Glomerular visceral epithelial cell (primary cell): ENCODE measurements around the gene ARID3B.
A peak's percentile ranks its signal among the peaks of the same experiment; 100 is the strongest.
"Not testable (repeated sequence)": the region's sequence is repeated elsewhere in the genome, so short reads cannot be mapped to it uniquely, and the experiment has no call there.

Experiments used
- DNase-seq: peaks from one replicate; pipeline ENCODE4 v3.0.0-alpha.2; 2016; ENCODE audit errors: extremely low spot score

ARID3B gene

GRCh38 chr15:74620636-74621545 lies 79.9 kb downstream of the ARID3B start:
- DNase-seq: peak; percentile 68

DNA sequence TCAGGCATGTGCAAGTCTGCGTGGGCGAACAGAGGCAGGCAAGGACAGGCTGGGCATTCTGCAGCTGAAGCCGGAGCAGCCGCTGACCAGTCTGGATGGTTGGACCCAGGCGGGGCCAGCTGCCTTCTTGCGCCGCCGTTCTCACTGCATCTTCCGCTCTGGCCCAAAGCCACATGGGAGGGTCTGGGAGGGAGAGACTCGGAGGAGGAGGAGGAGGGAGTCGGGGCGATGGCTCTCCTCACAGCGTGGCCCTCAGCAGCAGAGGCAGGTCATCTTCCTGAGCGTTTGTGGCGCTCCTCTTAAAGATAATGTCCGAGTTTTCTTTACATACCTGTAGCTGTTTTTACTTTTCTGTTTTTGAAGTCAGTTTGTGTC lies 80.5 kb downstream of the ARID3B start:
- no peak for DNase-seq

GRCh38 chr15:74621936-74622335 lies 80.9 kb downstream of the ARID3B start:
- no peak for DNase-seq

DNA sequence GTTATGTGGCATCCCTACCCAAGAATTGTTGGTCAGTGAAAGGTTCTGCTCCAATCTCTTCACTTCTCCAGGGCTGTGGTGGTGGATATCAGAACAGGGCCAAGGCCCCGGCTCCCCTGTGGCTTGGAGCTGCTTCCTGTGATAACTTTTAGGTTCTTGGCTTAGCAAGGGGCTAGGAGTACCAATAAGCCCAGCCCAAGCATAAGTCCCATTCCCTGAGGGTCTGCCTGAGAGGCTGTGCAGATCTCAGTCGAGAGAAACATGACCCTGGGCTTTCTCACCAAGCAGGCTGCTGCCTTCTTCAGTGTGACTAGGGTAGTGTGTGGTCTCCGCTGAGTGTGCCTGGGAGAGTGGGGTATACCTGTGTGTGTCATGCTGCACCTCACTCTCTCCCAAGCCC lies 81.7 kb downstream of the ARID3B start:
- DNase-seq: no peak

DNA sequence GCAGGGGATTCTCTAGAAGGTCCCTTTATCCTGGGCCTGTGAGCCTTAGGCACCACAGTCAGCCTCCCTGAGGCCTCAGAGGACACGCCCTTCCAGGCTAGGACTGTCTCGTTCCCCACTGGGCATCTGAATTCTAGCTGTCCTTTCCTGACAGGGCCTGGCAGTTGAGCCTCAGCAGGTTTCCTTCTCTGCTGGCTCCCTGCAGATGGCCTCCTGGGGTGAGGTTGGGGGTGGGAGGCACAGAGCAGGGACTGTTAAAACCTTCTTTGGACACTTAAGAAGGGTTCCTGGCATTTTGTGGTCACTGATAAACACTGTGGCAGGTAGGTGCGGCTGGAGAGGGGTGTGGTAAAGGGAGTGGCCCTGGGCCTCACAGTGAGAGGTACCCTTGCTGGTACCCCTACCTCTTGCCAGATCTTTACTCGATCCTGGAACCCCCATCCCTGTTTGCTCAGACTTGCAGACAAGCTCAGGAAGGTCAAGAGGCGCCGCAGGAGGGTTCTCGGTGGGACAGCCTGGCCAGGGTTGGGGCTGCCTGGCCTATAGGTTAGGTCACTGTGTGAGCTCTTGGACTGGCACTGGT lies 83.1 kb downstream of the ARID3B start:
- no peak for DNase-seq

DNA sequence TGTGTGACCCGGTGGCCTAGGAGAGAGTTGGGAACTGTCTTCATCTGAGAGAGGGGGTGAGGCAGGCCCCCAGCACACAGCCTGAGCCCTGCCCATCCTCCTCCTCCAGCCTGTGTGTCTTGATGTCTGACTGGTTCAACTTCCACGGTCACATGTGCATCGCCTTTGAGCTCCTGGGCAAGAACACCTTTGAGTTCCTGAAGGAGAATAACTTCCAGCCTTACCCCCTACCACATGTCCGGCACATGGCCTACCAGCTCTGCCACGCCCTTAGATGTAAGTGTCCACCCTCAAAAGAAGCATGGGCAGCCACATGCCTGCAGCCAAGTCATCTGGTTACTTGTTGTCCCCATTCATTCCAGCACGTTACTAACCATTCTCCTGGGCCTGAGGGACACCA lies 84.7 kb downstream of the ARID3B start:
- no peak for DNase-seq

DNA sequence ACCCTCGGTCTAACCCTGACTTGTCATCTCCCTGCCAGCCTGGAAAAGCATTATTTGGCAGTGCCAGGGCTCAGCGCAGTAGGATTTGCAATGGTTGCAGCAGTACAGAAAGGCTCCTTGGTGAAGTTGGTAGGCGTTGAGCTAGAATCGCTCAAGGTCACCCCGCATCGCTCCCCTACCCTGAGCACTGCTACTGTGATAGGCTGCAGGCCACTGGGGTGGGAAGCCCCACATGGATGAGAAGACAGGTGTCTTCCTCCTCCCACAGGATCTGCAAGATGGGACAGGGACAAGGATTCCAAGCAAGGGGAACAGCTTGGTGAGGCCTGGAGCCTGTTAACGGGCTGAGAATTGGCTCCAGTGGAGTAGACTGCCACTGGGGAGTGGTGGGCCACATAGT lies 85.3 kb downstream of the ARID3B start:
- no peak for DNase-seq

DNA sequence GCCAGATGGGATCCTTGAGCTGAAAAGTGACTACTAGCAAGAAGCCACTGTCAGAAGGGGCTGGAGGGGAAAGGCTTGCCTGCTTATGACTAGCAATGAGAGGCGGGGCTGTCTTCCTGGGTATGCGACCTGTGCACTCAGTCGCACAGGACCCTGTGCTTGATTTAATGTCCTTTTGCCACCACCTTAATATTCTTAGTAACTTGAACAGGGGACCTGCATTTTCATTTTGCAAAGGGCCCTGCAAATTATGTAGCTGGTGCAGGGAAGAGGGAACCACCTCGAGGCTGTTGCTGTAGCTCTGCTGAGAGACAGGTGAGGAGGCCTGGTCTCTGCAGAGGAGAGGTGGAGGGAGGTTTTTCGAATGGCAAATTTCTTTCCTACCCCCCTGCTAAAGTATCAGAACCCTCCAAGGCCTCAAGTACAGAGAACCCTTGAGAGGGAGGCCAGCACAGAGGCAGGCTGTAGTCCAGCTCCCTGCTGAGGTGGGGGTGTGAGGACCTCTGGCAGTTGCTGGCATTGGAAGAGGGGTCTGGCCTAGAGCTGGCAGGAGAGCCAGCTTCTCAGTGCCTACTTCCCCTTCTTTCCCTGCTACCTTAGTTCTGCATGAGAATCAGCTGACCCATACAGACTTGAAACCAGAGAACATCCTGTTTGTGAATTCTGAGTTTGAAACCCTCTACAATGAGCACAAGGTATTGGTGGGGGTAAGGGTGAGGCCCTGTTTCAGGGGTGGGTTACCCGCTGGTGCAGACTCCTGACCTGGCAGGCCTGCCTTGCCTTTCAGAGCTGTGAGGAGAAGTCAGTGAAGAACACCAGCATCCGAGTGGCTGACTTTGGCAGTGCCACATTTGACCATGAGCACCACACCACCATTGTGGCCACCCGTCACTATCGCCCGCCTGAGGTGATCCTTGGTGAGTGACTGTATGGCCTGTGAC lies 86.0 kb downstream of the ARID3B start:
- DNase-seq: no peak

- DNase-seq: no peak
These were observed 86.7 kb downstream of the ARID3B start for GRCh38 chr15:74627766-74628165.

DNA sequence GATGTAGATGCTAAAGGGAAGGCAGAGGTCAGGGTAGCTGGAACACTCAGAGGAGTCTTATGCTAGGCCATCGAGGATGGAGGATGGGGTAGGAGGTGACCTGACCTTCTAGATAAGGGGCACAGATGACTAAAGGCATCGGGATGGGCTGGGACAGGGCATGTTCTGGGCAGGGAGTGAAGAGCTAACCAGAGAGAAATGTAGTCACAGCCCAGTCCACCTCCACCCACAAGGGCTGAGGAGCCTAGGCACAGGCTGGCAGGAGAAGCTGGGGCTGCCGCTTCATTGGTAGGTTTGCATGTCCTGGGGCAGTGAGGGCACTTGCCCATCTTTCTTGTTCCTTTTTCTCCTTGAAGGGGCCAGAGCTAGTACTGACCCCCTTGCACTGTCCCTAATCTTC lies 87.2 kb downstream of the ARID3B start:
- DNase-seq: no peak

DNA sequence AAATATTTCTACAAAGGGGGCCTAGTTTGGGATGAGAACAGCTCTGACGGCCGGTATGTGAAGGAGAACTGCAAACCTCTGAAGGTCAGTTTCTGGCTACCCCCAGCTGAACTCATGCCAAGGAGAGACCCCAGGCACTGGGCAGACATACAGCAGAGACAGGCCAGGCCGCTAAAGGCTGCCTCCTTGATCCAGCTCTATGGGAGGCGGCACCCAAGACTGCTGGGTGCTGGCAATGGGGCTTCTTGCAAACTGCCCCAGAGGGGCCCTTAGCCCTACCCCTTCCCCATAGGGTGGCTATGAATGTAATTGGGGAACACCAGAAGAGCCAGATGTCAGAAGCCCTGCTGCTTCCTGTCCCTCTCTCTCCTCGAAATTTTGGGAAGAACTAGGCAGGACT lies 87.9 kb downstream of the ARID3B start:
- no peak for DNase-seq

GRCh38 chr15:74629696-74630095 lies 88.7 kb downstream of the ARID3B start:
- not testable (repeated sequence) for DNase-seq

GRCh38 chr15:74630284-74631086 lies 89.5 kb downstream of the ARID3B start:
- no peak for DNase-seq

- no peak for DNase-seq
These were observed 90.0 kb downstream of the ARID3B start for GRCh38 chr15:74631087-74631385.

GRCh38 chr15:74631408-74631807 lies 90.4 kb downstream of the ARID3B start:
- no peak for DNase-seq

- peak; percentile 58 for DNase-seq
These were observed 91.0 kb downstream of the ARID3B start for GRCh38 chr15:74631935-74632560.

- DNase-seq: no peak
These were observed 91.6 kb downstream of the ARID3B start for GRCh38 chr15:74632601-74633000.

DNA sequence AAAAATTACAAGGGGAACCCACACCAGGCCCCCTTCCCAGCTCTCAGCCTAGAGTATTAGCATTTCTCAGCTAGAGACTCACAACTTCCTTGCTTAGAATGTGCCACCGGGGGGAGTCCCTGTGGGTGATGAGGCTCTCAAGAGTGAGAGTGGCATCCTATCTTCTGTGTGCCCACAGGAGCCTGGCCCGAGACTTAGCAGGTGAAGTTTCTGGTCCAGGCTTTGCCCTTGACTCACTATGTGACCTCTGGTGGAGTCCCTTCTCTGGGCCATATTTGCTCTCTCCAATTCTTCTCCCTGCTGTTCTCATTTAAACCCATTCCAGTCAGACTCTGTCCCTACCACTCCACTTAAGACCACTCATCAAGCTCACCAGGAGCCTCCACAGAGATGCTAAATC lies 92.8 kb downstream of the ARID3B start:
- DNase-seq: no peak

DNA sequence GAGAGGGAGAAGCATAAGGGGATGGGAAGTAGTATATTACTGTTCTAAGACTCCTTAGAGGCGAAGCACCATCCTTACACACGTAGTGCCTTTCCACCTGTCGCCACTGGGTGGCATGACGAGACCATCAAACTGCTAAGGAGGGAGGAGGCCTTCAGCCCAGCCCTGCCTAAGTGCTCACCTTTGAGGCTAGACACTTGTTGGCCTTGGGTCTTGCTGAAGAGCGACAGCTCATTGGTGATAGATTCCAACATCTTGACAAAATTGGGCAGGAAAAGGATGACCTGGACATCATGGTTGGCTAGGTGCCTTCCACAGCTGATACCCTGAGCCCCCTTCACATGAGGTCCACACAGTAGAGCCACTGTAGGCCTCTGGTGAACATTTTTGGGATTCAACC lies 94.2 kb downstream of the ARID3B start:
- DNase-seq: peak; percentile 69

DNA sequence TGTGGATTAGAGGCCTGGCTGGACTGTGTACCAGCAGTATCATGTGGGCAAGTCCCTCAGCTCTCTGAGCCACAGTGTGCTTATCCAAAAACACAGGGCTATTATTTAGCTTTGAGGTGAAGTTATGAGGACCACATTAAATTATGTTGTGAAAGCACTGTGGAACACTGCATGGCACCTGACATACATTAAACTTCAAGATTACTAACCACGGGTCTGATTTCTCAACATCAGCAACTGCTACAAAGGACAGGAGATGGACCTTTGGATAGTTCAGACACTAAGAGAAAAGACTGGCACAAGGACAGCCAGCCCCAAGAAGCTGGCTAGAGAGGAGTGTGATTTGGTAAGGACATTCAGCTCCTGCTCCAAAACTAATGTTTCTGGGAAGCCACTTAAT lies 96.0 kb downstream of the ARID3B start:
- DNase-seq: no peak

- no peak for DNase-seq
These were observed 100.1 kb downstream of the ARID3B start for GRCh38 chr15:74641151-74641550.
